GM12873 (cell line): ENCODE measurements around the gene C1R.

Source experiments
- CTCF ChIP-seq: IDR thresholded peaks from 2 replicates; pipeline ENCODE4 v1.5.1; 2012; ENCODE audit warnings: low read depth, mild to moderate bottlenecking, moderate library complexity, low read length, control low read depth; ENCODE audit not compliant: insufficient read depth; ENCODE audit errors: missing control alignments

Gene C1R

GRCh38 chr12:7035463-7035862 lies 56.8 kb downstream of the C1R start:
- no peak for TF ChIP-seq CTCF

GRCh38 chr12:7034464-7034863 lies 57.8 kb downstream of the C1R start:
- no peak for TF ChIP-seq CTCF

- TF ChIP-seq CTCF: no peak
Observed at GRCh38 chr12:7032990-7033389, 59.3 kb downstream of the C1R start.

GRCh38 chr12:7031306-7031705 lies 60.9 kb downstream of the C1R start:
- no peak for TF ChIP-seq CTCF
